ENCODE measurements around the gene KIAA2012.
"Not testable (repeated sequence)": the region's sequence is repeated elsewhere in the genome, so short reads cannot be mapped to it uniquely, and the experiment has no call there.

The KIAA2012 gene

GRCh38 chr2:202204855-202205254, 131.8 kb downstream of the KIAA2012 start:
- no peak for DNase-seq

GRCh38 chr2:202208526-202208925, 135.5 kb downstream of the KIAA2012 start:
- DNase-seq: no peak

GRCh38 chr2:202215179-202215578, 142.1 kb downstream of the KIAA2012 start:
- DNase-seq: no peak

- DNase-seq: peak; percentile 70
Observed at GRCh38 chr2:202221873-202222272, 148.8 kb downstream of the KIAA2012 start.

GRCh38 chr2:202237787-202238233, 164.8 kb downstream of the KIAA2012 start:
- peak; percentile 36 for DNase-seq

- peak; percentile 91 for DNase-seq
Observed at GRCh38 chr2:202238234-202239197, 165.5 kb downstream of the KIAA2012 start, which contains the start of gene SUMO1. Gene SUMO1, minus strand, starts transcription at chr2:202238597. Its CDS starts 146 bp downstream, at chr2:202238451.

GRCh38 chr2:202247710-202248109, 174.7 kb downstream of the KIAA2012 start:
- not testable (repeated sequence) for DNase-seq

- DNase-seq: peak; percentile 5
Observed at GRCh38 chr2:202249521-202250253, 176.6 kb downstream of the KIAA2012 start.

GRCh38 chr2:202251494-202251893, 178.4 kb downstream of the KIAA2012 start:
- DNase-seq: peak; percentile 19
